Measurements from ENCODE around the gene SGCG.

SGCG gene

DNA sequence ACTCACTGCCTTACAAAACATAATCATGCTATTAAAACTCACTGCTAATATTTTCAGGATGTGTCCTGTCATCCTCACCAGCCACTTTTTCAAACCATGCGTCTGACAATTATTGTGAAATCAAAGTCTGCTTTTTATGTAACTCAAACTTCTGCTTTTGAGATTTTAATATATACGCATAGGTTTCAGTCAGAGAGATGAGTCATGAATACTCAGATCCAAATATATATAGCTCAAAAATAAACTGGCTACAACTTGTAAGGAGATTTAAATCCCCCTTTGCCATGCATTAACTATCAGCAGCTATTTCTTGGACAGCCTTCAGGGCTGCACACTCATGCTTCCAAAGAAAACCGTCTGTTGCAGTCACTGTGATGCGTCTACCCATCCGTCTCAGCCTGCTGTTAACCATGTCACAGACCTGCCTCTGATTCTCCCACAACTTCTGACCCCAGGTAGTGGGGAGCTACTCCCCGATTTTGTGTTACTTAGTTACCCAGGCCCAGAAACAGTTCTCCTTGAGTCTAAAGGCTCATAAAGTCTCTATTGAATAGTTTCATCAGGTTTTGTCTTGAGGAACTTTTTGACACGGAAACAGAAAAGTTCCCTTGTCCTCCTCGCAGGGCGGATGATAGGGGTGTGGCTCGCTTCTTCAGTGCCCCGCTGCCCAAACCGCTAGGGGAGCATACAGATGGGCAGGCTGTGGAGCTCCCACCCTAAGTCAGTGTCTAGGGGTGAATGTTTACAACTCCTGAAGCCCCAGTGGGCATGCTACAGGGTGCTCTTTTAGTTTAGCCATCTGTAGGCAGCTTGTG is 33.8 kb upstream of the SGCG start:
- Histone ChIP-seq H3K9ac (ENCODE audit: insufficient read length, low read depth) (no peak overlapping the region), H3K27me3 (ENCODE audit: insufficient read depth, insufficient read length) (no peaks in the 10 kb centered on the region), H3K4me3 (ENCODE audit: insufficient read length, low read depth) (no peak overlapping the region), H3K4me1 (ENCODE audit: insufficient read depth, insufficient read length) (no peaks in the 10 kb centered on the region), H3K9me3 (ENCODE audit: insufficient read depth, low read length) (peaks cover 11% of the 10 kb centered on the region; the same call in 1 of the 2 replicates), H3K36me3 (ENCODE audit: insufficient read depth, insufficient read length, low read length) (no peaks in the 10 kb centered on the region)
- no peak for DNase-seq (ENCODE audit: low read depth, low spot score)
- TF ChIP-seq YY1 (IDR thresholded peaks at IDR 0.05; ENCODE audit: insufficient read depth, insufficient read length) (no peak), ZNF274 (IDR thresholded peaks at IDR 0.05; ENCODE audit: low read depth, low read length) (no peak), SUZ12 (IDR thresholded peaks at IDR 0.05; ENCODE audit: extremely low read depth, insufficient read depth, insufficient read length) (no peak)

GRCh38 chr13:23147827-23148226 is 33.0 kb upstream of the SGCG start:
- no peaks in the 10 kb centered on the region for H3K27me3 ChIP-seq (ENCODE audit: insufficient read depth, insufficient read length)
- no peaks in the 10 kb centered on the region for H3K36me3 ChIP-seq (ENCODE audit: insufficient read depth, insufficient read length, low read length)
- no peak for DNase-seq (ENCODE audit: low read depth, low spot score)
- TF ChIP-seq YY1 (IDR thresholded peaks at IDR 0.05; ENCODE audit: insufficient read depth, insufficient read length) (no peak), ZNF274 (IDR thresholded peaks at IDR 0.05; ENCODE audit: low read depth, low read length) (no peak), SUZ12 (IDR thresholded peaks at IDR 0.05; ENCODE audit: extremely low read depth, insufficient read depth, insufficient read length) (no peak)
- H3K4me1 ChIP-seq (ENCODE audit: insufficient read depth, insufficient read length), result no peaks in the 10 kb centered on the region
- peaks cover 3% of the 10 kb centered on the region for H3K9me3 ChIP-seq (ENCODE audit: insufficient read depth, low read length)
- no peak overlapping the region for H3K4me3 ChIP-seq (ENCODE audit: insufficient read length, low read depth)
- no peak overlapping the region for H3K9ac ChIP-seq (ENCODE audit: insufficient read length, low read depth)

DNA sequence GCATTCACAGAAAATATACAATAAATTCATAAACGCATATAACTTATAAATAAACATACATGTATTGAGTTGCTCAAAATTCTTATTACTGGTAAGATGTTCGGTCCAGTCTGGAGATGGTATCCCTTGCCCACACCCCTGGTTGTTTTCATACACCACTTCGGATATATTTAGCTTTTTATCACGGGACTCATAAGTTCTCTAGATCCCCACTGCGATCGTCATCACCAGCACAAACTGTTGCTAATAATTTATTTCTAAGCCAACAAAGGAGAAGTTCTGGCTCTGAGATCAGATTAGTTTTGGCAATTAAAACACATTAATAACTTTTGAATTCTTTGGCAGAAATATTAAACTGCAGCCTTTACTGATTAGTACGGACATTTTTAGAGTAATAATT is 23.0 kb upstream of the SGCG start:
- DNase-seq (ENCODE audit: low read depth, low spot score), result no peak
- TF ChIP-seq YY1 (IDR thresholded peaks at IDR 0.05; ENCODE audit: insufficient read depth, insufficient read length) (no peak), SUZ12 (IDR thresholded peaks at IDR 0.05; ENCODE audit: extremely low read depth, insufficient read depth, insufficient read length) (no peak), ZNF274 (IDR thresholded peaks at IDR 0.05; ENCODE audit: low read depth, low read length) (no peak)
- no peak overlapping the region for H3K4me3 ChIP-seq (ENCODE audit: insufficient read length, low read depth)
- no peaks in the 10 kb centered on the region for H3K36me3 ChIP-seq (ENCODE audit: insufficient read depth, insufficient read length, low read length)
- H3K27me3 ChIP-seq (ENCODE audit: insufficient read depth, insufficient read length), result peaks cover 9% of the 10 kb centered on the region
- peaks cover 4% of the 10 kb centered on the region for H3K9me3 ChIP-seq (ENCODE audit: insufficient read depth, low read length)
- H3K4me1 ChIP-seq (ENCODE audit: insufficient read depth, insufficient read length), result no peaks in the 10 kb centered on the region
- H3K9ac ChIP-seq (ENCODE audit: insufficient read length, low read depth), result no peak overlapping the region

DNA sequence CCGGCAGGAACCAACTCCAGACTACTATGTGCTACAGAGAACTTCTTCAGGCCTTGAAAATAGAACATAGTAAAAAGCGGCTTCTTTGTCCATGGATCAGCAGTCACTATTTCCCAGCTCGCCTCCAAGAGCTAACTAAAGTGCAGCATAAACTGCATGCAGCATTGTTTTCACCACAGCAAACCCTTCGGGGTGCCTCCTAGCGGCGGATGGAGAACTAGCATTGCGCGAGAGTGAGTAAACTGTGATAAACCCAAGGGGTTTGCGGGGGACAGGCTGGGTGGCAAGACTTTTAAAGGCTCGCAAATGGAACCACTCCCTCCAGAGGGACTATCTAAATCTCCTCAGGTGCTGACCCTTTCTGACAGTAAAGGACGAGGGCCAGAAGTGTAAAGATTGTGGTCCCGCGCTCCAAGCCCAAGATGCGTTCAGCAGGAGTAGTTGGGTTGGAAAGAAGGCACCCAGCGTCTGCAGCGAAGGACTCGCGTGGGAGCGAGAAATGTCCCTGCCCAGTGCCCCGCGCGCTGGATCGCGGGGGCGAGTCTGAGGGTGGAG is 21.5 kb upstream of the SGCG start:
- DNase-seq (ENCODE audit: low read depth, low spot score), result peak; percentile 40
- Histone ChIP-seq H3K36me3 (ENCODE audit: insufficient read depth, insufficient read length, low read length) (no peaks in the 10 kb centered on the region), H3K27me3 (ENCODE audit: insufficient read depth, insufficient read length) (peaks cover 9% of the 10 kb centered on the region), H3K4me3 (ENCODE audit: insufficient read length, low read depth) (peak overlapping the region; percentile 63), H3K9ac (ENCODE audit: insufficient read length, low read depth) (peak overlapping the region; percentile 42), H3K9me3 (ENCODE audit: insufficient read depth, low read length) (peaks cover 4% of the 10 kb centered on the region; the same call in 1 of the 2 replicates), H3K4me1 (ENCODE audit: insufficient read depth, insufficient read length) (no peaks in the 10 kb centered on the region)
- TF ChIP-seq ZNF274 (IDR thresholded peaks at IDR 0.05; ENCODE audit: low read depth, low read length) (no peak), SUZ12 (IDR thresholded peaks at IDR 0.05; ENCODE audit: extremely low read depth, insufficient read depth, insufficient read length) (no peak), YY1 (IDR thresholded peaks at IDR 0.05; ENCODE audit: insufficient read depth, insufficient read length) (no peak)

- Histone ChIP-seq H3K4me1 (ENCODE audit: insufficient read depth, insufficient read length) (no peaks in the 10 kb centered on the region), H3K27me3 (ENCODE audit: insufficient read depth, insufficient read length) (peaks cover 9% of the 10 kb centered on the region), H3K9me3 (ENCODE audit: insufficient read depth, low read length) (peaks cover 4% of the 10 kb centered on the region; the same call in 1 of the 2 replicates), H3K4me3 (ENCODE audit: insufficient read length, low read depth) (peak overlapping the region; percentile 63), H3K36me3 (ENCODE audit: insufficient read depth, insufficient read length, low read length) (no peaks in the 10 kb centered on the region), H3K9ac (ENCODE audit: insufficient read length, low read depth) (peak overlapping the region; percentile 72)
- DNase-seq (ENCODE audit: low read depth, low spot score), result no peak
- TF ChIP-seq ZNF274 (IDR thresholded peaks at IDR 0.05; ENCODE audit: low read depth, low read length) (no peak), SUZ12 (IDR thresholded peaks at IDR 0.05; ENCODE audit: extremely low read depth, insufficient read depth, insufficient read length) (no peak), YY1 (IDR thresholded peaks at IDR 0.05; ENCODE audit: insufficient read depth, insufficient read length) (no peak)
Measured at GRCh38 chr13:23159760-23160637, 20.8 kb upstream of the SGCG start.

DNA sequence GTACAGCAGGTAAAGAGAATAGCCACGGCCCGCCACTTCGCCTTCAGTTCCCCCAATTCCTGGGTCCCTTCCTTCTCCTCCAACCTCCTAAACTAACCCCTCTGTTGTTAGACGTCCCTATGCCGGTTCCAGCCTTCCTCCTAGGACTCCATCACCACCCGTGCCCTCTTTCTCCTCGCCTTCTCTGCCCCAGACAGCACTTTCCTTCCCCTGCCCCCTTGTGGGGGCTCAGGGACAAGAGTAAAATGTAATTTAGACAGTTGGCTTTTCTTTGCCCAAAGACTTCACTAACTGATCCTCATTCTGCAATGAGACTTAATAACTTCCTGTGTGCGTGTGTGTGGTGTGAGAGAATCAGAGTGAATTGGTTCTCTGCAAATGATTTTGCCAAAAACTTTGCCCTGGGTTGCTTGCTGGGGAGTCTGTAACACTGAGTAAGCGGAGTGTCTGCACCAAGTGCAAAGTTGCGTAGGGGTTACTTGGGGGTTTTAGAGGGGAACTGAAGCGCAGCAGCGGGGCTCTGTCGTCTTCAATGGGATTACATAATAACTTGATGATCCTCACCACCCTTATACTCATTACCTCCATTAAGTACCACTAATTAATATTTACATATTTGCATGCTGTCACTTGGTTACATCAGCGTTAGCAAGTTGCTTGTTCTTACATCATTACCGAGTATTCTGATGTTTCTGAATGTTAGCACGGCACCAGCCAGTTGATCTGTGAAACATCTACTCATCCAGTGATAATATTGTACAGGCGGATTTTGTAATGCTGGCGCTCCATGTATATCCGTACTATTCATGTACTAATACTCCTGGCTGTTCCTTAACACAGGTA is 19.9 kb upstream of the SGCG start:
- H3K4me1 ChIP-seq (ENCODE audit: insufficient read depth, insufficient read length), result no peaks in the 10 kb centered on the region
- TF ChIP-seq ZNF274 (IDR thresholded peaks at IDR 0.05; ENCODE audit: low read depth, low read length) (no peak), YY1 (IDR thresholded peaks at IDR 0.05; ENCODE audit: insufficient read depth, insufficient read length) (no peak), SUZ12 (IDR thresholded peaks at IDR 0.05; ENCODE audit: extremely low read depth, insufficient read depth, insufficient read length) (no peak)
- H3K4me3 ChIP-seq (ENCODE audit: insufficient read length, low read depth), result peak overlapping the region; percentile 63
- no peaks in the 10 kb centered on the region for H3K36me3 ChIP-seq (ENCODE audit: insufficient read depth, insufficient read length, low read length)
- peaks cover 9% of the 10 kb centered on the region for H3K27me3 ChIP-seq (ENCODE audit: insufficient read depth, insufficient read length)
- peaks cover 4% of the 10 kb centered on the region; the same call in 1 of the 2 replicates for H3K9me3 ChIP-seq (ENCODE audit: insufficient read depth, low read length)
- DNase-seq (ENCODE audit: low read depth, low spot score), result no peak
- peak overlapping the region; percentile 72 for H3K9ac ChIP-seq (ENCODE audit: insufficient read length, low read depth)

All from NT2/D1 (cell line).